ENCODE measurements around the gene PPP1R1C.

The PPP1R1C gene

DNA sequence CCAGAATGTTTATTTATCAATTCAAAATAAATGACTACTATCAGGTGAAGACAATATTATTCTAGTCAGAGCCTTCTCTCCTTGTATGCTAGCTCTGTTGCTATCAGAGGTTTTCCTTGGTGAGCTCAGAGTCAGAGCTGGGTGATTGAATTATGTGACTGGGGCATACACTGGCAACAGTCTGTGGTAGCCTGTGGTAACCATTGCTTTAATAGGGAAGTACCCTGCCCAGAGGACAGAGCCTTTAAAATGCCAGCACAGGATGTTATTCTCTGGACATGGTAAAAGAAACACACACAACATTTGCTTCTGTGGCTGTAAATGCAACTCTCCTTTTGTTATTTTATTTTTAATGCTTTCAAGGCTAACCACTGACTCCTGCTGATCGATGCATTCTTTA is 124.7 kb downstream of the PPP1R1C start:
- no peak overlapping the region for H3K4me3 ChIP-seq
- no peak for DNase-seq (ENCODE audit: low spot score)
- no peak overlapping the region for H3K27ac ChIP-seq
- TF ChIP-seq, protein P1, sequence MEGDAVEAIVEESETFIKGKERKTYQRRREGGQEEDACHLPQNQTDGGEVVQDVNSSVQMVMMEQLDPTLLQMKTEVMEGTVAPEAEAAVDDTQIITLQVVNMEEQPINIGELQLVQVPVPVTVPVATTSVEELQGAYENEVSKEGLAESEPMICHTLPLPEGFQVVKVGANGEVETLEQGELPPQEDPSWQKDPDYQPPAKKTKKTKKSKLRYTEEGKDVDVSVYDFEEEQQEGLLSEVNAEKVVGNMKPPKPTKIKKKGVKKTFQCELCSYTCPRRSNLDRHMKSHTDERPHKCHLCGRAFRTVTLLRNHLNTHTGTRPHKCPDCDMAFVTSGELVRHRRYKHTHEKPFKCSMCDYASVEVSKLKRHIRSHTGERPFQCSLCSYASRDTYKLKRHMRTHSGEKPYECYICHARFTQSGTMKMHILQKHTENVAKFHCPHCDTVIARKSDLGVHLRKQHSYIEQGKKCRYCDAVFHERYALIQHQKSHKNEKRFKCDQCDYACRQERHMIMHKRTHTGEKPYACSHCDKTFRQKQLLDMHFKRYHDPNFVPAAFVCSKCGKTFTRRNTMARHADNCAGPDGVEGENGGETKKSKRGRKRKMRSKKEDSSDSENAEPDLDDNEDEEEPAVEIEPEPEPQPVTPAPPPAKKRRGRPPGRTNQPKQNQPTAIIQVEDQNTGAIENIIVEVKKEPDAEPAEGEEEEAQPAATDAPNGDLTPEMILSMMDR (IDR thresholded peaks at IDR 0.05), result no peak

GRCh38 chr2:182113334-182113733 is 127.7 kb downstream of the PPP1R1C start:
- TF ChIP-seq, protein P1 (IDR thresholded peaks at IDR 0.05), result no peak
- Histone ChIP-seq H3K4me3 (no peak overlapping the region), H3K27ac (no peak overlapping the region)
- DNase-seq (ENCODE audit: low spot score), result no peak

DNA sequence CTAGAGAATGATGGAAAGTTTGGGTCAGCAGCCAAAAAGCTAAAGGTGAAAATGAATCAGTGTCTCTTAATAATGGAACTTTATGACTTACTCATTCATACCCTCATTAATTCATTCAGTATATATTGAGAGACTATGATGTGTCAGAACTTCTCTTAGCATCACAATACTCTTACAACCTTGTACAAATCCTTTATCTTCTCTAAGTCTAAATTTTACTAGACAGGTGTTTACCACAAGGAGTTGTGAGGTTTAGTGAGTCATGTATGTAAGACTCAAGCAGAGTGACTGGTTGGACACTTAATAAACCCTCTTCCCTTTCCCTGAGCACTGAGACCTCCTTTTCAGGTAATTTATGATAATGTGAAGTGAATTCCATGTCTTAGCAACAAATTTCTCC is 129.6 kb downstream of the PPP1R1C start:
- no peak overlapping the region for H3K27ac ChIP-seq
- no peak overlapping the region for H3K4me3 ChIP-seq
- DNase-seq (ENCODE audit: low spot score), result no peak
- TF ChIP-seq, protein P1 (IDR thresholded peaks at IDR 0.05), result no peak

DNA sequence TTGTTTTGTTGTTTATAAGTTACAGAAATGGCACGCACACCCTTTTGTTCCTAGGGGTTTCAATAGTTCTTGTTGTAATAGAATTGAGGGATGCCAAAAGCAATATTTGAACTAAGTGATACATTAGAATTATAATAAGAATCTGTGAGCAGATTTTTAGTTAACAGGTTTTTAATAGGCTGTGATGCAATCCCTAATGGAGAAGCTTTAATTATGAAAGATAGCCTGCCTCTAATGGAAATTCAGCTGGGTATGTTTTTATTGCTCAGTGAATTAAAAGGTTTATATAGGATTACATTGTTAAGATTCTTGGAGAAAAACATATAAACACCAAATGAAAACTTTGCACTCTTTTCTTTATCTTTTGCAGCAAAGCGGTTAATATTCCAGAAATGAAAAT is 131.1 kb downstream of the PPP1R1C start:
- Histone ChIP-seq H3K4me3 (no peak overlapping the region), H3K27ac (no peak overlapping the region)
- DNase-seq (ENCODE audit: low spot score), result no peak
- TF ChIP-seq, protein P1 (IDR thresholded peaks at IDR 0.05), result no peak

DNA sequence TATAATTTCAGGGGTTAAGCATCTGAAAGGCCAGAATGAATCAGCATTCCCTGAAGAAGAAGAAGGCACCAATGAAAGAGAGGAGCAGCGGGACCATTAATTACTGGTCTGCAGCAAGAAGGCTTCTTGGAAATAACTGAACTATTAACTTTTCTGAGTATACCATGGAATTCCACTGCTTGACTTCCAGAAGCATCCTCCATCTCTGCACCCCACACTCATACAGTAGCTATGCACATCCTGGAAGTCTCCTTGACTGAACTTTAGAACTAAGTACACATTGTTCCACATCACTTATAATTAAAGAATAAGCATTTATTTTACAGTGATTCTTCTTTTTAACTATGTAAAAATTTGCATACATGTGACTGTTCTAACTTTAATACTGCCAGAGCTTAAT is 131.5 kb downstream of the PPP1R1C start:
- H3K4me3 ChIP-seq, result no peak overlapping the region
- DNase-seq (ENCODE audit: low spot score), result no peak
- H3K27ac ChIP-seq, result no peak overlapping the region
- TF ChIP-seq, protein P1 (IDR thresholded peaks at IDR 0.05), result no peak

- Histone ChIP-seq H3K4me3 (no peak overlapping the region), H3K27ac (no peak overlapping the region)
- no peak for DNase-seq (ENCODE audit: low spot score)
- TF ChIP-seq, protein P1 (IDR thresholded peaks at IDR 0.05), result no peak
Measured at GRCh38 chr2:182128821-182129707, 143.4 kb downstream of the PPP1R1C start.

DNA sequence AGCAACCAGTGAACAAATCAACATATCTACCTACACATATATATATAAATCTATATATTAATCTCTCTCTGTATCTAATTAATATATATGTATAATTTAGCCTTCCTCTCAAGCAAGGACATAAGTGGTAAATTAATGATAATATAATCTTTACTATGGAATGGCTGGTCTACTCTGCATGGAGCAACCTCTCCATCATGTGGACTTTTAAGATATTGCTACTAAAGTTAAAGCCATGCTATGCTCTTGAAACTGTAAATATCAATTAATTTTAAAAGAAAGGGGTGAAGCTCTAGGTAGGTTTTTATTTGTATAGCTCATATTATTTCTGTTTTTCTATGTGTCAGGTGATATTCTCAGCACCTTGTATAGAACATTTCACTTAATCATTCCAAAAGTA is 147.0 kb downstream of the PPP1R1C start:
- no peak overlapping the region for H3K27ac ChIP-seq
- TF ChIP-seq, protein P1 (IDR thresholded peaks at IDR 0.05), result no peak
- no peak for DNase-seq (ENCODE audit: low spot score)
- H3K4me3 ChIP-seq, result no peak overlapping the region

Data from coronary artery (tissue), 2 donors.